Left renal pelvis (tissue), 4 donors: ENCODE measurements around the gene HNF1A. TPM values are rescaled to one million over a fixed set of nuclear protein-coding genes. Genes with fewer than 3 reads are reported as not detected.
"Not testable (repeated sequence)": the region's sequence is repeated elsewhere in the genome, so short reads cannot be mapped to it uniquely, and the experiment has no call there.

Experiments used
- DNase-seq, 4 donors: peaks; one replicate each; pipeline ENCODE4 v3.0.0-alpha.2; 2013; ENCODE audit warnings: low read depth in 4 of 4, low spot score in 3 of 4
- polyA plus RNA-seq, 4 donors: library from polyadenylated mRNA; unstranded; fragments of 120-200 nt; gene quantifications; one replicate each; pipeline ENCODE4 v1.2.1, GENCODE V29; 2013; ENCODE audit not compliant: insufficient read length in 4 of 4

Gene HNF1A
- polyA plus RNA-seq, 4 donors = 0.22 to 20.9 (median 11.1) TPM

DNA sequence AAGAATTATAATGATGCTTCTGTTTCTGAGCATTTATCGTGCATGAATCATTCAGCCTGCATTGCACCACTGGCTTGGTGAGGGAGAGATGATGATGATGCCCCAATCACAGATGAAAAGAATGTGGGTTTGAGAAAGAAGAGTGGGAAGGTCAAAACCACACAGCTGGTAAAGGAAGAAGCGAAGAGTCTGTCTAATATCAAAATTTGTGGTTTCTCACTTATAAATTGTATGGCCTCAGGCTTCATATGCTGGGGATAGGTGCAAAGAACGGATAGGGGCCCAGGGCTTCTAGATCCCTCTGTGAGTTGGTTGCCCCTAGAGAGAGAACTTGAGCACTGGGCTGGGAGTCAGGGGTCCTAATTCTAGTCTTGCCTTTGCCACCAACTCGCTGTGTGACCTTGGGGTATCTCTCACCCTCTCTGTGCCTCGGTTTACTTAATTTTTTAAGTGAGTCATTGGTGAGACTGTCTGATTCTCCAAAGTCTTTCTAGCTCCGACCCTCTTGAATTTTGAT lies 58.5 kb downstream of the HNF1A start:
- DNase-seq = no peak

DNA sequence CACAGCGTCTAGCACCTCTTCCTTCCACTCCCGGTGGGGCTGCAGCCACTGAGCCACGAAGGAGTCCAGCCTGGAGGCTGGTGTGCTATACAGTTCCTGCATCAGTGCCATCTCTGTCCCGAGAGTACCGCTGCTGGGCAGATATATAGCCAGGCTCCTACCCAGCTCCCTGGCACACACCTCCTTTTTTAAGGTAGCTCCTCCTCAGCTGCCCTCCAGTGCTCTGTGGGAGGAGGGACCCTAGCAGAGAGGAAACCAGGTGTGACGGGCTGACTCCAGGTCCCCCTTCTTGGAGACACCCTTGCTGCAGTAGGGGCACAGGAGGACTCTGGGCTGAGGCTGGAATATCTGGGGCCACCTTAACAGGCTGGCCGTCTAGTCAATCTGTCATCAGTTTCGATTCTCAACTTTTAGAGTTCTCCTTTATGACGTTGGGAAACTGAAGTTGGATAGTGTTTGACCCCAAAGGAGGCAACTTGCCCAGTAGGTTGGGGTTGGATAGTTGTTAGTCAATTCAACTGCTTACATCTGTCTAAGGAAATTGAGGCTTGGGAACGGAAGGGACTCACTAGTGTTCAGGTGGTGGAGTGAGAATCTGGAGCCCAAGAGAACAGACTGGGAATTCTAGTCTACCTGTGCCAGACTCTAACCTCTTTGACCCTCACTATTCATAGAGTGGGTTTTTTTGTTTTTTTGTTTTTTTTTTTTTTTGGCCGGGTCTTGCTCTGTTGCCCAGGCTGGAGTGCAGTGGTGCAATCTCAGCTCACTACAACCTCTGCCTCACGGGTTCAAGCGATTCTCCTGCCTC lies 60.7 kb downstream of the HNF1A start, which contains the start of gene OASL:
Gene OASL, minus strand, starts transcription at position 386 of the 808 bp plus-strand sequence. Its CDS starts 275 bp downstream, at position 111.
- DNase-seq = no peak

DNA sequence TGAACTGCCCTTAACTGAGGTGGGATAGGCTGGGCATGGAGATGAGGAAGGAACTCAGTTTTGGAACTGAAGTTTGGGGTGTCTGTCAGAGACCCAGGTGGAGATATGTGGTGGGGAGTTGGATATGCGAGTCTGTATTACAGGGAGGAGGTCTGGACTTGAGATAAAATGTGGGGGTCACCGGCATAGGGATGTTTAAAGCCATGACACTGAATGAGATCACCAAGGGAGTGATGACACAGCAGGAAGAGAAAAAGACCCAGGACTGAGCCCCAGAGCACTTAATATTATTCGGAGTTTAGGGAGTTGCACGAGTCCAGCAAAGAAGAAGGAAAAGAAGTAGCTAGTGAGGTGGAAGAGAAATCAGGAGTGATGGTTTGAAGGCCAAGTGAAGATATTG lies 64.7 kb downstream of the HNF1A start:
- no peak for DNase-seq

DNA sequence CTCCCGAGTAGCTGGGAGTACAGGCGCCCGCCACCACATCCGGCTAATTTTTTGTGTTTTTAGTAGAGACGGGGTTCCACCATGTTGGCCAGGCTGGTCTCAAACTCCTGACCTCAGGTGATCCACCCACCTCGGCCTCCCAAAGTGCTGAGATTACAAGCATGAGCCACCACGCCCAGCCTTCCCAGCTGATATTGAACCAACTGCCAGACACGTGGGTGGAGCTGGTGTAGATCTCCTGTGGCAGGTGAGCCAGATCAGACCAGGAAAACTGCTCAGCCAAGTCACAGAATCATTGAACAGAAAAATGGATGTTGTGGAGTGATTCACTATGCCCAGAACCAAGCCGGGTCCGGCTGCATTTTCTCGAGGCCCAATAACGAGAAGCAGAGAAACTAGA lies 69.1 kb downstream of the HNF1A start:
- DNase-seq = not testable (repeated sequence)

- DNase-seq = no peak
These were observed 70.1 kb downstream of the HNF1A start for GRCh38 chr12:121048442-121048841.

DNA sequence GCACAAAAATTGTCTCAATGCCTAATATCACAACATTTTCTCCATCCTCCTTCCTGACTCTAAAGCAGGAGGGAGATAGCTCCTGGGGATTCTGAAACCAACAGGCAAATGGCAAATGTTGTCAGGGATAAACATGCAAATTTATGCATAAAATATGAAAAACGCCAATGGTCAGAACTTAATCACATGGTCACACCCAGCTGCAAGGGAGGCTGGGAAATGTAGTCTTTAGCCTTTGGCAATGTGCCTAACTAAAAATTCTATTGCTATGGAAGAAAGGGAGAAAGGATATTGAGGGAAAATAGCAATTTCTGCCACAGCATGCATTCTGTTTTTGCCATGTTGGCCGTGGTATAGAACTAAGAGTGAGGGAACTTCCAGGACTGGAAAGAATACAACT lies 72.4 kb downstream of the HNF1A start:
- DNase-seq = no peak

Other genes starting within 250 kb of the HNF1A start
- gene SPPL3, start 74.2 kb upstream of the HNF1A start, polyA plus RNA-seq = 10 to 100 TPM; 73.1 to 93.3 (median 85.5) TPM
- gene C12orf43, start 37.9 kb downstream of the HNF1A start, polyA plus RNA-seq = 10 to 100 TPM; 16.2 to 19.8 (median 16.7) TPM
- under 1 TPM; 0.12 to 0.63 (median 0.20) TPM for gene OASL, start 60.7 kb downstream of the HNF1A start, polyA plus RNA-seq
- 1 to 10 TPM in 3 of 4 donors, under 1 TPM in 1; 0.63 to 1.4 (median 1.2) TPM for gene P2RX7, start 154.3 kb downstream of the HNF1A start, polyA plus RNA-seq
- gene P2RX4, start 231.6 kb downstream of the HNF1A start, polyA plus RNA-seq = 10 to 100 TPM; 23.9 to 39.9 (median 30.6) TPM